Gastroesophageal sphincter (tissue), 3 donors: ENCODE results near the gene DOCK2.
A peak's percentile ranks its signal among the peaks of the same experiment; 100 is the strongest.

Source experiments
- EP300 ChIP-seq: sonication (generic); formaldehyde crosslinking; IDR thresholded peaks from one replicate; pipeline ENCODE4 v1.6.1; 2017; ENCODE audit warnings: antibody characterized with exemption, mild to moderate bottlenecking
- POLR2A ChIP-seq, 2 donors: fragments of 450-650 bp; IDR thresholded peaks; one replicate each; pipeline ENCODE4 v1.6.1; 2017; ENCODE audit warnings: antibody characterized with exemption in 2 of 2, mild to moderate bottlenecking in 2 of 2, moderate library complexity in 1 of 2
- POLR2AphosphoS5 ChIP-seq: sonication (generic); formaldehyde crosslinking; IDR thresholded peaks from one replicate; pipeline ENCODE4 v1.6.1; 2017; ENCODE audit warnings: antibody characterized with exemption
- TF ChIP-seq, protein P1 (sequence below), 4 experiments: fragments of 200-600 bp in 2 of 4; fragments of 450-650 bp in 2 of 4; sonication (generic) in 1 of 4; IDR thresholded peaks; one replicate each; pipeline ENCODE4 v1.5.1; 2017 to 2019; ENCODE audit warnings: antibody characterized with exemption in 4 of 4, mild to moderate bottlenecking in 2 of 4, moderate library complexity in 2 of 4

DNA sequence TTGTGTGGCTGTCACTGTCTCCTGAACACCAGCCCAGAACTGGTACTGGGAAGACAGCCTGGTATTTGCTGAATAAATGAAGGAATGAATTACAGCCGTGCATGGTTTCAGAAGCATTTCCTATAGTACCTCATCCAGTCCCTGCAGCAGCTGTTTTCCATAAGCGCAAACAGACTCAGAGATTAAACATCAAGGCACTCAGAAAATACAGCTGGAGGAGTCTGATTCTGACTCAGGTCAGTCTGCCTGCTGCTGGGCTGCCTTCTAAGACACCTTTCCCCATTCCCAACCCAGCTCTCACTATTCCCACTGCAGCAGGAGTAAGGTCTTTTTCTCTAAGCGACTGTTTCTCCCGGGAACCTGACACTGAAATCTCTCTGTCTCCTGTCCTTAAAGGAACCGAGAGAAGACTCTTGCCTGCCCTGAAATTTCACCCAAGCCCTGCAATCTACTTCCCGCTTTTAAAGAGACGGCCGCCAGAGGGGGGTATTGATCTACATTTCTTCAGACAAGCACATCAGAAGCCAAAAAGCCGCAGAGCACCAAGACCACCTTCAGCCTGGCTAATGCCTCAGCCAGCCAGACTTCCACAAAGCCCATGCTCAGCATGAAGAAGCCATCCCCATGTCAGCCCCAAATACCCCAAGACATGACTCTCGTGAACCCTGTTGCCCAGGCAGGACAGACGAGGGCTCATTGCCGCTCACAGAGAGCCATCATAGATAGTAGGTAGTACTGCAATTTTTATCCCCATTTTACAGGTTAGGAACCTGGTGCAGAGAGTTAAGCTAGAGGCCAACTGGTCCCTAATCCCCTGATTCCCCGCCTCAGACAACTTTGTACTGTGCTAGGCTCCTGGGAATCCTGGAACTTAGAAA, 463.2 kb downstream of the DOCK2 start:
- TF ChIP-seq, protein P1, sequence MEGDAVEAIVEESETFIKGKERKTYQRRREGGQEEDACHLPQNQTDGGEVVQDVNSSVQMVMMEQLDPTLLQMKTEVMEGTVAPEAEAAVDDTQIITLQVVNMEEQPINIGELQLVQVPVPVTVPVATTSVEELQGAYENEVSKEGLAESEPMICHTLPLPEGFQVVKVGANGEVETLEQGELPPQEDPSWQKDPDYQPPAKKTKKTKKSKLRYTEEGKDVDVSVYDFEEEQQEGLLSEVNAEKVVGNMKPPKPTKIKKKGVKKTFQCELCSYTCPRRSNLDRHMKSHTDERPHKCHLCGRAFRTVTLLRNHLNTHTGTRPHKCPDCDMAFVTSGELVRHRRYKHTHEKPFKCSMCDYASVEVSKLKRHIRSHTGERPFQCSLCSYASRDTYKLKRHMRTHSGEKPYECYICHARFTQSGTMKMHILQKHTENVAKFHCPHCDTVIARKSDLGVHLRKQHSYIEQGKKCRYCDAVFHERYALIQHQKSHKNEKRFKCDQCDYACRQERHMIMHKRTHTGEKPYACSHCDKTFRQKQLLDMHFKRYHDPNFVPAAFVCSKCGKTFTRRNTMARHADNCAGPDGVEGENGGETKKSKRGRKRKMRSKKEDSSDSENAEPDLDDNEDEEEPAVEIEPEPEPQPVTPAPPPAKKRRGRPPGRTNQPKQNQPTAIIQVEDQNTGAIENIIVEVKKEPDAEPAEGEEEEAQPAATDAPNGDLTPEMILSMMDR (IDR thresholded peaks at IDR 0.05): peak in 3 of 4 experiments; percentile 60 to 70 (median 67)
- no peak for TF ChIP-seq POLR2A (IDR thresholded peaks at IDR 0.05)
- TF ChIP-seq EP300: no peak
- no peak for TF ChIP-seq POLR2AphosphoS5
